ACHN (cell line): Measurements from ENCODE around the gene ANKMY1.

Experiments used
- DNase-seq: peaks from one replicate; pipeline ENCODE4 v3.0.0-alpha.2; 2015
- in situ Hi-C: cut with HindIII; loops from 2 replicates; pipeline ENCODE4 v1.10.0; 2017; ENCODE audit warnings: low sequenced_read_pairs, low pct_ligation_motif_present, low pct_unique_long_range_greater_than_20kb

Gene ANKMY1

DNA sequence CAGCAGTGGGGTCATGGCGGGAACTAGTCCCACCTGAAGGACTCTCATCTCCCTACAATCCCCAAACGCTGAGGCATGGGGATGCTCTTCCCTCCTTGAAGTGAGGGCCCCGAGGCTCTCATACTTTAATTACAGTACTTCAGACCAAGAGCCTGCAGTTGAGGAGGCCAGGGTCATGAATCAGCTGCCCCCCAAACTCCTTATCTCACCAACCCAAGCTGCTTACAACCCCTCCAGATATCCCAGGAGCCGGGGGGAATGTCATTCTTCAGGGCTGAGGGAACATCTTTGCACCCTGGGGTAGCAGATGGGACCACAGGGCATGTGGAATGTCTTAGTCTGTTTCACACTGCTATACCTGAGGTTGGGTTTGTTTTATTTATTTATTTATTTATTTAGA lies 26.0 kb upstream of the ANKMY1 start:
- no peak for DNase-seq
- in situ Hi-C loops: no loop called here

DNA sequence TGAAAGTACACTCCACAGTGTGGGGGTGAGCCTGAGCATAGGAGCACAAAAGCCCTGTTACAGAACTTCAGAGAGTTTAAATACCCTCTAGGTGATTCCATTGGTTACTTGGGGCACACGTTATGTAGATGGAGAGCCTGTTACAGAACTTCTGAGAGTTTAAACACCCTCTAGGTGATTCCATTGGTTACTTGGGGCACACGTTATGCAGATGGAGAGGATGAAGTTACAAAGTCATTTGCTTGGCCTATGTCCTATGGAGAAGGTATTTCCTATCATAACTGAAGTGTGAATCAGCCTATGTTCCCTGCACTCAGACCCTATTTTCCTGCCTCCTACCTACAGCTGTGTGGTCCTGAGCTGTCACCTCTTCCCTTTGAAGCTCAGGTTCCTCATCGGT lies 25.0 kb upstream of the ANKMY1 start:
- no peak for DNase-seq
- in situ Hi-C loops: no loop called here

DNA sequence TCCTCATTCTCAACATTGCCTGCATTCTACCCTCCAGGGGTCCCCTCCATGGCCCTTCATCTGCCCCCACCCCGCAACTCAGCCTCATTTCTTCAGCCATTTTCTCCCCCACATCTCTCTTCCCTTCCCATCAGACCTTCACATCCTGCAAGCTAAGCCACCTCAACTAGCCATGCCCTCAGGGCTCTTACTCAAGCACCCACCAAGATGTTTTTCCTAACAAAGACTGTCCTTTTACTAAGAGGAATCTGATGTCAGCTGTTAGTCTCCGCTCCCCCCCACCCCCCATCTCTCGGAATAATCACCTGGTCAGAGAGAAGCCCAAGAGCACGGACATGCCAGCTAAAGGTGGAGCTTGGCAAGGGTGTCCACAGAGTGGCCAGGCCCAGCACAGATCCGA lies 24.0 kb upstream of the ANKMY1 start:
- in situ Hi-C loops: no loop called here
- no peak for DNase-seq

DNA sequence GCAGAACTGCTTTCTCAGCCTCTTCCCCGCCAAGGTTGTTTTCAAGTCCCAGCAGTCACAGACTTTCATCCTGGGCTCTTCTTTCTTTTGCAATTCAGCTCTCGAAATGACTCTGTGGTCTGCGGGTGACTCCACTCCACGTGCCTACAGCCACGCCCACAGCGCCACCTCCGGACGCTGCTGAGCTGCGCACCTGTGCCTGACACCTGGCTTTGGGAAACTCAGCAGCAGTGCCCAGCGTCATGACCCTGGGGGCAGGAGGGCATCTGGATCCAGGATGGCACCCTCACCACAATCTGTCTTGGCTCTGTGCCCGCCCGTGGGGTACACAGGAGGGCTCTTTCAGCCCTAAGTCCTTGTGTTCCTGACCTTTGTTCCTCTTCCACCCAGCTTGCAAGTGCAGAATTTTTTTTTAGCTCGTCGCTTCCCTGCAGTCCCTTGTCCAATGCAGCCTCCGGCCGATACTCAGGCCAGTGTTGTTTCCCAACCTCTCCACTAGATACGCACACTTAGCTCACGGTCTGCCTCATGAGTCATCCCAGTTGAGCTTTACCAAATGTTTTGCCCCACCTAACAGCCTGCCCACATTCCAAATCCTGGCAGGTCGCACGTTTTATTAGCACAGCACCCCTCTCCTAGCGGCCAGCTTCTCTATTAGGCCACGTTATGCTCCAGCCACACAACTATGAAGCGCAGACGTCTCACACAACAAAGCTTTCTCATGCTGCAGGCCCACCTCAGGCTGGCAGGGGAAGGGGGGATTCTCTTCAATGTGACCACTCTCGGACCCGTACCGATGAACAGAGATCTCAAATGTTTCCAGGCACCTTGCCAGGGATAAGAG lies 22.2 kb upstream of the ANKMY1 start:
- in situ Hi-C loops: no loop called here

DNA sequence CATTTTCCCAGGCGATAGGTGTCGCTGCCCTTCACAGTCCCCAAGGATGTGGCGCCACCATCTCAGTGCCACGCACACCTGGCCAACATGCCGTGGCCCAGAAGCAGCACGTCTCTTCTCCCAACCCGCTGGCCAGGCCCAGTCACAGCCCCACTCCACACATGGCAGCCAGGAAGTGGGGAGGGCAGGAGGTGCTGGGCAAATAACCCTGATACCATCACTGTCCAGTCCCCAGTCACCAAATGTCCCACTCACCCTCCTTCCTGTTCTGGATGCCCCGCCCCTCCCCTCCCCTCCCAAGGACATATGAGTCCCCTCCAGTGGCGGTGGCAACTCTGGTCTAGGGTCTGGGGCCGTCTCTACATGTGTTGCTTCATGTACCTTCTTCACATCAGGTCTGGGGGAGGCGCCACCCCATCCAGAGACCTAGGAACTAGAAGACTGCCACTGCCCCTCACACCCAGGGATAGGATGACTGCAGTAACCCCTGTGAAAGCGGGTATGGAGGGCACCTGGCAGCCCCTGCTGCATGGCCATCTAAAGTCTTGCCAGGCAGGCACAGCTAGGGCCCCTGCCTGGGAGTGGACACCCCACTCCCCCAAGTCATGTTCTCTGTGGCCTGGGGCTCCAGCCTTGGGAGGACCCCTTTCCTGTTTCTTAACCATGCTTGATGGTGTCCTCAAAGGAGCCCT lies 21.4 kb upstream of the ANKMY1 start:
- DNase-seq: no peak
- in situ Hi-C loops: no loop called here

More for the DNA sequence above, 22.2 kb upstream of the ANKMY1 start:
- peak; percentile 94 for DNase-seq

DNA sequence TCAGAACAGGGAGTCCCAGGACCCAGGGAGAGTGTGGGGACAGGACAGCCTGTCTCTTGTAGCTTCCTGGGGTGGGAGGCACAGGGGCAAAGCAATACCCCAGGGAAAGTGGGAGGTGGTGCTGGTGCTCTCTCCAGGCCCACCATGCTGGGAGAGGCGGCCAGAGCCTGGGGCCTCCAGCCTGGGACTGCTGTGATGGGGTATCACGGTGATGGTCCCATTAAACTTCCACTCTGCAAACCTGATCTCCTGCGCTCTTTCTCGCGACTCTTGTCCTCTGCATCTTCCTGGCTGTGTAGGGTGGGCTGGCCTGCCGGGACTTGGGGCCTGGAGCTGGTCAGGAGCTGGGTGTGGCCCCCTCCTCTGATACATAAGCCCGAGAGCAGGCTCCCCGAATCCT lies 20.7 kb upstream of the ANKMY1 start:
- DNase-seq: no peak
- in situ Hi-C loops: no loop called here

DNA sequence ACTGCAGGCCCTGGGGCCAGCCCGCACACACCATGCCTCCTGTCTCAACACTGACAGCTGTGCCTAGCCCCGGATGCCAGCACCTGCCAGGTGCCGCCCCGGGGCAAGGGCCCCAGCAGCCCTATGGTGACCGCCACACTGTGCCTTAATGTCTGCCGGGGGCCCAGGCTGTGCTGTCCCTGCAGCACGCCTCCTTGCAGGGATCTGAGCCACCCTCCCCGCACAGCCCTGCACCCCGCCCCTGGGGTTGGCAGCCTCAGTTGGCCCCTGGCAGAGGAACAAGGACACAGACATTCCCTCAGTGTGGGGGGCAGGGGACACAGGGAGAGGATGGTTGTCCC lies 20.3 kb upstream of the ANKMY1 start:
- DNase-seq: no peak

DNA sequence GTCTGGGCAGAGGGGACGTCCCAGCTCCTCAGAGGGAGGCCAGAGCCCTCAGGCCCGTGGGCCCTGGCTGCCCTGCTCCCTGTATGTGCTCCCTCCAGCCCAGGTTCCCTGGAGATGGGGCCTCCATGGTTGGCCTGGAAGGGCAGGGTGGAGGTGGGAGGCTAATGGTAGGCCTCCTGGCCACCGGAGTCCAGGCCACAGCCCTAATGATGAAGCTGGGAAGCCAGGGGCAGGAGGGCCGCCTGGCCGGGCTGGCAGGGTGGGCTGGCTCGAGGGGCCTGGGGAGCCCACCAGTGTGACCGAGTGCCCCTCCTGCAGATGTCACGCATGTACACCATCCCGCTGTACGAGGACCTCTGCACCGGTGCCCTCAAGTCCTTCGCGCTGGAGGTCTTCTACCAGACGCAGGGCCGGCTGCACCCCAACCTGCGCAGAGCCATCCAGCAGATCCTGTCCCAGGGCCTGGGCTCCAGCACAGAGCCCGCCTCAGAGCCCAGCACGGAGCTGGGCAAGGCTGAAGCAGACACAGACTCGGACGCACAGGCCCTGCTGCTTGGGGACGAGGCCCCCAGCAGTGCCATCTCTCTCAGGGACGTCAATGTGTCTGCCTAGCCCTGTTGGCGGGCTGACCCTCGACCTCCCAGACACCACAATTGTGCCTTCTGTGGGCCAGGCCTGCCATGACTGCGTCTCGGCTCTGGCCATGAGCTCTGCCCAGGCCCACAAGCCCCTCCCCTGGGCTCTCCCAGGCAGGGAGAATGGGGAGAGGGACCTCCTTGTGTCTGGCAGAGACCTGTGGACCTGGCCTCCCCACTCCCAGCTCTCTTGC lies 19.7 kb upstream of the ANKMY1 start:
- no peak for DNase-seq
- in situ Hi-C loops: no loop called here

More for the DNA sequence above, 20.3 kb upstream of the ANKMY1 start:
- in situ Hi-C loops: no loop called here

DNA sequence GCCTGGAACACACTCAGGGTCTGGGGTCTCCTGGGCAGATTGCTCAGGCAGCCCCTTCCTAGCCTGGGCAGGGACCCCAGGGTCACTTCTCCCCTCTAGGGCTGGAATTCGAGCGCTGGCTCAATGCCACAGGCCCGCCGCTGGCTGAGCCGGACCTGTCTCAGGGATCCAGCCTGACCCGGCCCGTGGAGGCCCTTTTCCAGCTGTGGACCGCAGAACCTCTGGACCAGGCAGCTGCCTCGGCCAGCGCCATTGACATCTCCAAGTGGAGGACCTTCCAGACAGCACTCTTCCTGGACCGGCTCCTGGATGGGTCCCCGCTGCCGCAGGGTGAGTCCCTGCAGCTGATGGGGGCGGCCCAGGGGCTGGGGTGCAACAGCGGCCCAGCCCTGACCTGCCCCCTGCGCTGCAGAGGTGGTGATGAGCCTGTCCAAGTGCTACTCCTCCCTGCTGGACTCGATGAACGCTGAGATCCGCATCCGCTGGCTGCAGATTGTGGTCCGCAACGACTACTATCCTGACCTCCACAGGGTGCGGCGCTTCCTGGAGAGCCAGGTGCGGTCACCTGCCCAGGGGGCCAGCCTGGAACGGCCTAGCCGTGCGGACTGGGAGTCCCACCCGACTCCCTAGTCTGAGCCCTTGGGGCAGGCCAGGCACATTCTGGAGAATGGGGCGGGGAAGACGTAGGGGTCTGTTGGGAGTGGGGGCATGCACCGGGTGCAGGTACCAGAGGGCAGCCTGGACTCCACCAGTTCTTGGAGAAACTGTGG lies 18.8 kb upstream of the ANKMY1 start:
- in situ Hi-C loops: no loop called here
- no peak for DNase-seq

DNA sequence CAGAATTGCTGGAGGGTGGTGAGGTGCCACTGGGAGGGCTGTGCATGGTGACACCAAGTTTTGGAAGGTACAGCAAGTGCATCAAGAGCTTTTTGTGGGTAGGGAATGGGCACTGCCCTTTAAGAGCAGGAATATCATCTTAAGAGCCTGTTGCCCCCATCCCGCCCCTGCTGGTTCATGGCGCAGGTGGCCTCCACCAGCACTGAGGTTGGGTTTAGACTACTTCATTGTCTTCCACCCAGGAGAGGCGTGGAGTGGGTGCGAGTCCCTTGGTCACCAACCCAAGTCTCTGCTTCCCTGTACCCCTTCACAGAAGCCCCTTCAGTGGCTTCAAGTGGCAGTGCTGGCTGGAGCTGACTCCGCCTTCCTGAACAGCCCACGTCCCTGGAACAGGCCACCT lies 18.2 kb upstream of the ANKMY1 start:
- no peak for DNase-seq
- in situ Hi-C loops: no loop called here

DNA sequence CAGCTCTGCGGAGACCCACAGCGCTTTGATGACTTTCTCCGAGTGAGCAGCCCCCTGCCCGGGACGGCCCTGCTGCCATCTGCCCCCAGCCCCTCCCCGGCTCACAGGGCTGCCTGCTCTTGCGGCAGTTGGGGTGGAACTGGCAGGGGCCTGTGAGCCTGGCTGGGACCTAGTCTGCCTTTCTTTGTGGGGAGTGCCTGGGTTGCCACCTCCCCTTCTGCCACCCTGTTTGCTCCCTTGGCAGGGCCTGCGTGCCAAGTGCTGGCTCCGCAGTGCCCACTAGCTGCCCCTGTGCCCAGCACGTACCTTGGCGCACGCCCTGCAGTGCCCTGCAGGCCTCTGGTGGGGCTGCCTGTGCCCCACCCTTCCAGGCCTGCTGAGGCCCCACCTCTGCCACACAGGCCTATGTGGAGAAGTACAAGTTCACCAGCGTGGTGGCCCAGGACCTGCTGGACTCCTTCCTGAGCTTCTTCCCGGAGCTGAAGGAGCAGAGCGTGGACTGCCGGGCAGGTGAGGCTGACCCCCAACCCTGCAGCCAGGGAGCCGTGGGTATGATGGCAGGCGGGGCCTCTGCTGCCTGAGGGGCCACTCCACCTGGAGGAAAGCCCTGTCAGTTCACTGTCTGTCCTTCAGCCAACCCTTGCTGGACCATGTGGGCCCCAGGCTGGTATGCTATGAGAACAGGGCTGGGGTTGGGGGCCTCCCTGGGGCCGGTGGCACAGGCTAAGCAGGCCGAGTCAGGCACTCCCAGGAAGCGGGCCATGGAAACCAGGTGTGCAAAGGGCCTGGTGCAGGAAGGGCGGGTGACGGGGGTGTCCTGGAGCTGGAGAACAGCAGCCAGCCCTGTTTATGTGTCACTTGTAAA lies 17.5 kb upstream of the ANKMY1 start:
- DNase-seq: no peak
- in situ Hi-C loops: no loop called here

DNA sequence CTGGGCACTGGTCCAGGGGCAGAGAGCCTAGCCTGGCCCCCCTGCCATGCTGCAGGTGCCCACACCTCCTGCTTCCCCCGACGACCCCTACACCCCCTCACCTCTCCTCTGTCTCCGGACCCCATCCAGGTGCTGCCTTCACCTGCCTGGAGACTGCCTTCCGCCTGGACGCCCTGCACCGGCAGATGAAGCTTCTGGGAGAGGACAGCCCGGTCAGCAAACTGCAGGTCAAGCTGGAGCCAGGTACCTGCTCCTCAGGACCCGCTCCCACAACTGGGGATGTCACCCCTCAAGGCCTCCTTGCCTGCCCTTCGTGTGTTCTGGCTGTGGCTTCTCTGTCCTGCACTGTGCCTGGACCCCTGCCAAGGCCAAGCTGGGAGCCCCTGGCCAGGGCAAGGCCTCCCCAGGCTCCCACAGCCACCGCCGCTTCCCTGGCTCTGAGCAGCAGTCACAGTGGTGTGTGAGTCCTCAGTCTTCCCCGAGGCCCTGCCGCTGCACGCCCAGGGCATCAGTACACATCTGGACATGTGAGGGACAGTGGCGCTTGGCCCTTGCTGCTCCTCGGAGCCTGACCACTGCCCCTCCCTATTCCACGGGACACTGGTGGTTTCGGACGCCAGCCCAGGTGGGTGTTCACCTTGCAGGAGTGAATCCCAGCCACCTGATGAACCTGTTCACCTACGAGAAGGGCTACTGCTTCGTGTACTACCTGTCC lies 16.8 kb upstream of the ANKMY1 start:
- no peak for DNase-seq
- in situ Hi-C loops: no loop called here

DNA sequence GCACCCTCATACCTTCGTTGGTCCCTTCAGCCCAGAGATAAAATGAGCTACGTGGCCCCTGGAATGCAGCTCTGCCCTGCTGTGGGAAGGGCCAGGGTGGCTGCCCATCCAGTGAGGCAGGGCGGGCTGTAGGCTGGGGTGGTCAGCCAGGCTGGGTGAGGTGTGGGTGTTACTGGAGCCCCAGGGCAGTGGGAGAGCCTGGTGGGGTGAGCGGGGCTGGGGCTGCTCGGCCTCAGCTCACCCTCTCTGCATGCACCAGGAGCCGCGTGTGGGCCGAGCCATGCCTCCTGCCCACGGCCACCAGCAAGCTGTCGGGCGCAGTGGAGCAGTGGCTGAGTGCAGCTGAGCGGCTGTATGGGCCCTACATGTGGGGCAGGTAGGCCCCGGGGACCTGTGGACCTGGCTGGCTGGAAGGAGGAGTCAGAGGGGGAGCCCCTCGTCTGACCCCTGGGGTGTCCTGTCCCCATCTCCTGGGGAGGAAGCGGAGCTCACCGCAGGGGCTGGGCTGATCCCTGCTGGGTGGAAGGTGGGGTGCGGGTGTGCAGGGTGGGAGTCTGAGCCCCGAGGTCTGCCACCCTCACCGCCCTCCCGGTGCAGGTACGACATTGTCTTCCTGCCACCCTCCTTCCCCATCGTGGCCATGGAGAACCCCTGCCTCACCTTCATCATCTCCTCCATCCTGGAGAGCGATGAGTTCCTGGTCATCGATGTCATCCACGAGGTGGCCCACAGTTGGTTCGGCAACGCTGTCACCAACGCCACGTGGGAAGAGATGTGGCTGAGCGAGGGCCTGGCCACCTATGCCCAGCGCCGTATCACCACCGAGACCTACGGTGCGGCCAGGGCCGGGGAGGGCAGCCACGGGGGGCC lies 16.0 kb upstream of the ANKMY1 start:
- in situ Hi-C loops: no loop called here
- no peak for DNase-seq

DNA sequence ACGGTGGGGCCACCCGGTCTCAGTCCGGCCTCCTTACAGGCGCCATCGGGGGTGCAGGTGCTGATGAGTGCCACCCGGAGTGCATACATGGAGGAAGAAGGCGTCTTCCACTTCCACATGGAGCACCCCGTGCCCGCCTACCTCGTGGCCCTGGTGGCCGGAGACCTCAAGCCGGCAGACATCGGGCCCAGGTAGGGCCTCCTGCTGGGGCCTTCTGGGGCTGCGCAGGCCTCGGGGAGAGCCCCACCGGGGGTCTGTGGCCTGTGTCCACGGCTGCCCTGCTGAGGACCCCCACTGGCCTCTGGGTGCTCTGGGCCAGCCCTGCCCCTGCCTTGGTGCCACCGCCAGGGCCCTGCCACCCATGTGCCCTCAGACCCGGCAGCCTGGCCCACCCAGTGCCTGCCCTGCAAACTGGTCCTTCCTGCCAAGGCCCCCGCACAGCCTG lies 15.3 kb upstream of the ANKMY1 start:
- DNase-seq: no peak
- in situ Hi-C loops: no loop called here

DNA sequence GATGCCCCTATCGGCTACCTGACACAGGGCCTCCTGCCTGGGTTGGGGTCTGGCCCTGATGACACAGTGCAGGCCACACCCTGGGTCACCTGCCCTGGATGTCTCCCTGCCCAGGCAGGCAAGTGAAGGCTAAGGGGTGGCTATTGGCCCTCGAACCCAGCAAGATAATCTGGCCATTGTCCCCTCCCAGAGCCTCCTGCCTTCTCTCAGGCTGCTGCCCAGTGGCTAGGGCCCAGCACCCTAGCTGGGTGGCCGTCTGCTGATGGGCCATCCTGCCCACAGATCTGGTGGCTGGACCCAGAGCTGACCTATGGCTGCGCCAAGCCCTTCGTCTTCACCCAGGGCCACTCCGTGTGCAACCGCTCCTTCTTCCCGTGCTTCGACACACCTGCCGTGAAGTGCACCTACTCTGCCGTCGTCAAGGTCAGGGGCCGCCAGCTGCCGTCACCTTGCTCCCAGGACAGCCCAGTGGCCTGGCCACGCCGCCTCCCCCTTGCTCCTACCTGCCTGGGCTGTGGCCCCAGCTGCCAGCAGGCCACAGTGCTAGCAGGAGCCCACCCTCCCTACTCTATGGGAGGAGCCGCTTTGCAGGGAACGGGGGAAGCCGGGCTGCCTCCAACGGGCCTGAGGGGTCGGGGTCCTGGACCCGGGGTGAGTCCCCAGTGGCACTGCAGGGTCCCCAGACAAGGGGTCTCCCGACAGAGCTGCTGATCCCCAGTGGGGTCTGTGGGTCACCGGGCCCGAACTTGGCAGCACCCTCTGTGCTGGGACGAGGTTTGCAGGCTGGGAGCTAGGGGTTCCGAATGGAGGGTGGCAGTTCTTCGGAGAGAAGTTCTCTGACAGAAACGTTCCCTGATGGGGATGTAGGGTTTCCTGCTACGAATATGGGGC lies 14.6 kb upstream of the ANKMY1 start:
- no peak for DNase-seq
- in situ Hi-C loops: no loop called here
